GM21526 (cell line): ENCODE results near the gene COL6A1.

ENCODE experiments used
- ATAC-seq: cut with Tn5 transposase; IDR thresholded peaks from one replicate; pipeline ENCODE4 v1.9.1; 2021; ENCODE audit warnings: moderate library complexity; ENCODE audit not compliant: unreplicated experiment, low FRiP score

The COL6A1 gene

DNA sequence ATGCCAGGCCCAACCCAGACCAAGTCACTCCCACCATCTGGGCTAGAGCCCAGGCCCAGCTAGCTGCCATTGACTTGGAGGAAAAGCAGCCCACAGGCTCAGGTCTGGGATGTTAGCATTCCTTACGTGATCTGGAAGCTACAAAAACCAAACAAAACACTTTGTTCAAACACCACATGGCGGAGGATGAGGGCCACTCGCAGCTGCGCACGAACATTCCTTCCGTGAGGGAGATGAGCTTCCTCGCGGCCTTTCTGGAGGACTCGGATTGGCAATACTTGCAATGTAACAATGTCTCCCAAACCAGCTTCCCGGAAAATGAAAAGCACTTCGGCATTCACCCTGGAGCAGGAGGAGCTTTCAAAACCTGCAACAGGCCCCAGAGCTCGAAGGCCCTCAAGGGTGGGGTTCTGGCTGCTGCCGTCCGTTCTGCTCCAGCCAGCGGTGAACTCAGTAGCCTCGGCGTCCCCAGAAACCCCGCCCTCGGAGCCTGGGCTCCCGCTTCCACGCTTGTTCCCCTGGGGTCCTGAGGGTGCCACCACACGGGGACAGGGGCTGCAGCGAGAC lies 40.5 kb downstream of the COL6A1 start:
- no peak for ATAC-seq

- ATAC-seq: no peak
These were observed 41.3 kb downstream of the COL6A1 start for GRCh38 chr21:46022551-46023525.

DNA sequence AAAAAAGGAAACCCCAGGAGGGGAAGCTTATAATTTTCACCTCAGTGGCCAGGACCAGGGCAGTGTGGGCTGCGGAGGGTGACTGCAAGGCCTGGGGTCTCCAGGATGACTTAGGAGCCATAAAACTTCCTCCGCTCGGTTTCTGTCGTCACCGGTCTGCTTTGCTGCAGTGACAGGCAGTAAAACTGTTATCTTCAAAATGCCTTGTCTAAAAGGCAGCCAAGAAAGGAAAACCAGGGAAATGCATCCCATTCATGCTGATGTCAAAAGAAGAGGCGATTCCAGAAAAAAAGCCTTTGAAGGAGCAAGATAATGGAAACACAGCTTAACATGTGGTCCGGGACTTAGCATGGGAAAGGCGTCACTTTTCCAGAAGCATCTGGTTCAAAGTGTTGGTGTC lies 42.0 kb downstream of the COL6A1 start:
- no peak for ATAC-seq

GRCh38 chr21:46024141-46024540 lies 42.6 kb downstream of the COL6A1 start:
- ATAC-seq: no peak

DNA sequence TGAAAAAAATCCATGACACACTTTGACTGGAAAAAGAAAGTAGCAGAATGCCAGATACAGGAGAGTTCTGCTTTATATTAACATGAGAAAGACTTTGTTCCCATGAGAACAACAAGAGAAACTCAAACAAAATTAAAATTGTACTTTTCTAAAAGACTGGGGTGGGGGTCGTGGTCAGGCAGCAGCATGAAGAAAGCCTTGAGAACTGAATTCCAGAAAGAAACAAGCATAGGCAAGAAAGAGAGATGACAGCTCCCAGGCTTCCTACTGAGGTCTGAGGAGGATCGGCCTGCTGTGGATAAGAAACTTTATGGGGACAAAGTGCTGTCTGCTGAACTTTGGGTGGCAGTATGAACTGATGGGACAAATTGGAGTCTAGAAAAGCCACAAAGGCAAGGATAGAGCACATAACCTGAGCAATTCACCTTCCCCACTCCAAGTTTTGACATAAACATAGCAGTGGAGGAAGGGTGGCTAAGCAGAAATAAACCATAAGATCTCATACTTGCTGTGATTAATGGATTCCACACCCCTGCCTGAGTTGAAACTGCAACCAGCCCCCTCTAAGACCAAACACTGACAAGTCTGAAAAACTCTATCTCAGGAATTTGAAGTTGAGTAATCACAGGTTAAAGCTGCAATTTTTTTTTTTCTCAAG lies 43.7 kb downstream of the COL6A1 start:
- no peak for ATAC-seq

DNA sequence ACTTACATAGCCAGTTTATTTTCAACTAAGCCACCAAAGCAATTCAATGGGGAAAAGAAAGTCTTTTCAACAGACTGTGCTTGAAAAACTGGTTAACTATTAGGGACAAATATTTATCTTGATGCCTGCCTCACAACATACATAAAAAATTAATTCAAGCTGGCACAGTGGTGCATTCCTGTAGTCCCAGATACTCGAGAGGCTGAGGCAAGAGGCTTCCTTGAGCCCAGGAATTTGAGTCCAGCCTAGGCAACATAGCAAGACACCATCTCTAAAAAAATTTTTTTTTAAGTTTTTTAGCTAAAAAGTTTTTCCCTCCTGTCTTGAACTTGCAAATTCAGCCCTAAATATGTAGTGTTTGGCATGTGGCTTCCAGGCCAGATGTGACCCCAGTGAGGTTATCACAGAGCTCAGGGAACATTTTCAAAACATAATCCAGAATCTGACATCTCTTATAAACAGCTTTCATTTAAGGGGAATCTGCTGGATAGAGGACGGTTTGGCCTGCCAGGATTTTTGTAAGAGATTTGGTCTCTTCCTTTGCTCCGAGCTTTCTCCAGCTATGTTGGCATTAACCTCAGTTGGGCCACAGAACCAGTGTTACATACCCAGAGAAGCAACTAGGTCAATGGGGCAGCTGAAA lies 46.4 kb downstream of the COL6A1 start:
- no peak for ATAC-seq

DNA sequence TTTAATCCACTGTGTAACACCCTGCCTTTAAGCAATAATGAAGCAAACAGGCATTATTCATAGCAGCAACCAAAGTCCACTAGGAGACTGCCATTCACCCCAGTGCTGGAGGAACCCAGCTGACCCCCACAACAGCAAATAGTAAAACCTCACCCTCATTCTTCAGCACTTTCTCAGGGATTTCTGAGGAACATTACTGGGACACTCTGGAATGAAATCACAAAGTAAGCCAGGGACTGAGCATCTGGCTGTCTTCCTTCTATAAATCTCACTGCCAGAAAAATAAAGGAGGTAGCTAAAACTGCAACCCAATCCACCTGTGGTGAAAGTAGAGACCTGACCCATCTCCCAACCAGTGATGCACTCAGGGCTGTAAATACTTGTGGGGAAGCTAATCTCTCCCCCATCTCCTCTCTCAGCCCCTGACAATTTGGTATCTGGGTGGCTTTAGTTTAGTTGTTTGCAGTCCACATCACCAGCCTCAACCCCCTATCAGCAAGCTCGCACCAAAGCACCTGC lies 47.1 kb downstream of the COL6A1 start:
- ATAC-seq: no peak

DNA sequence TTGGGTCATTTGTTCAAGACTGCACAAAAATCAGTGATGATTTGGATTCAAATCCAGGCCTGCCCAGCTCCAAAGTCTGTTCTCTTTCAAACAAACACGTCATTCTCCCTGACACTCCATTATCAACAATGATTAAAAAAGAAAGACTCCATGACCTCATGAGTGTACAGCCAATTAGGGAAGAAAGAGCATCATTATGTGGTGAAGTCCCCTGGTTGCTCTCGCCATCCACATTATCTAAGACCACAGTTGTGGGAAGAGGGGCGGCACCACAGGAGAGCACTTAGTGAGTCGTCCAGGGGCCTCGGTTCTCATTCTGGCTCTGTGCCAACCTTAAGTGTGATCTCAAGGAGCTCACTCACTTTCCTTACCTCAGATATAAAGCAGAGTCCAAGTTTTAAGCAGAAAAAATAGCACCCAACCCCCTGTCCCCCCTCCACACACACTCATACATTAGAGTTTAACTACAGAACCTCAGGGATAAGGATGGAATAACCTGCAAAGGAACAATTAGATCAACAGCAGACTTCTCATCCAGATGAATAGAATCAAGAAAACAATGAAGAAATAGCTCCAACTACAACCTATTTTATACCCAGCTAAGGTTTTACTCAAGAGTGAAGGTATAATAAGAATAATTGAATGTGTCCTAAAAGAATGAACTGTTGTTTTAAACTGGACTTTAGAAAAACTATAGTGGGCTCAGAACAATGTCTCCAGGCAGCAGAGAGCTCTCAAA lies 47.8 kb downstream of the COL6A1 start:
- no peak for ATAC-seq

- ATAC-seq: no peak
These were observed 49.9 kb downstream of the COL6A1 start for GRCh38 chr21:46031484-46031883.

DNA sequence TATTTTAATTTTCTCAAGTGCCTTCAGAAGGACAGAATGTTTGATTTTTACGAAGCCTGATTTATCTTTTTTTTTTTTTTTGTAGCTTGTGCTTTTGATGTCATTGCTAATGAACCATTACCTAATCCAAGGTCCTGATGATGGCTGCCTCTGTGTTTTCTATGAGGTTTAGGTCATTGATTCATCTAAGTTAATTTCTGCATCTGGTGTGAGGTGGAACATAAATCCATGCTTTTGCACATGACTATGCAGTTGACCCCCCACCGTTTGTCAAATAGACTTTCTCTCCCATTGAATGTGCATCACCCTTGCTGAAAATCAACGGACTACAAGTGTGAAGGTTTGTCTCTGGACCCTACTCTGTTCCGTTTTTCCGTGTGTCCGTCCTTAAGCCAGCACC lies 50.5 kb downstream of the COL6A1 start:
- ATAC-seq: no peak

DNA sequence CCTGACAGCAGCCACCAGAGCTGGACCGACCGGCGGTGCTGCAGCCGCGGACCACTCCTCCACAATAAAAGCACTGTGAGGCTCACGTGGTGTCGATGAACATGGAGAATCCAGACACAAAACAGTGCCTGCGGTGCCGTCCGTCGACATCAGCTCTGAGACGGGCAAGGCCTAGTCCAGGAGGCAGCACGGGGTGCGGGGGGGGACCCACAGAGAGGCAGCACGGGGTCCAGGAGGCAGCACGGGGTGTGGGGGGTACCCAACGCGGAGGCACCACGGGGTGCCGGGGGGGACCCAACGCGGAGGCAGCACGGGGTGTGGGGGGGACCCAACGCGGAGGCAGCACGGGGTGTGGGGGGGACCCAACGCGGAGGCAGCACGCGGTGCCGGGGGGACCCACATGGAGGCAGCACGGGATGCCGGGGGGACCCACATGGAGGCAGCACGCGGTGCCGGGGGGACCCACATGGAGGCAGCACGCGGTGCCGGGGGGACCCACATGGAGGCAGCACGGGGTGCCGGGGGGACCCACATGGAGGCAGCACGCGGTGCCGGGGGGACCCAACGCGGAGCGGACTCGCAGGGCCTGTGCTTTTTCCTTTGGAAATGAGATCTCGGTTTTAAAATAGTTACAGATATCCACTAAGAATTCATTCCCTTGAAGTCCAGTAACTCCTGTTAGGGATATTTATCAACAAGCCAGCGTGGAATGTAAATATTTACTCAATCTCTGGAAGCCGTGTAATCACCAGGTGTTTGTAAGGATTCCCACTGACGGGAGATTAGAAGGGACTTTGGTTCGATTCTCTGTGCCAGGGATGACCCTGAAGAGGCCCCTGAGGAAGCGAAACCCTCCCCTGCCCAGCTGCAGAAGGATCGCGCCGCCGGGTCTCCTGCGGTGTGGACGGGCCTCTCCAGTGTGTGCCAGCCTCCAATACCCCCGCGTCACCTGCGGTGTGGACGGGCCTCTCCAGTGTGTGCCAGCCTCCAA lies 52.1 kb downstream of the COL6A1 start:
- no peak for ATAC-seq

DNA sequence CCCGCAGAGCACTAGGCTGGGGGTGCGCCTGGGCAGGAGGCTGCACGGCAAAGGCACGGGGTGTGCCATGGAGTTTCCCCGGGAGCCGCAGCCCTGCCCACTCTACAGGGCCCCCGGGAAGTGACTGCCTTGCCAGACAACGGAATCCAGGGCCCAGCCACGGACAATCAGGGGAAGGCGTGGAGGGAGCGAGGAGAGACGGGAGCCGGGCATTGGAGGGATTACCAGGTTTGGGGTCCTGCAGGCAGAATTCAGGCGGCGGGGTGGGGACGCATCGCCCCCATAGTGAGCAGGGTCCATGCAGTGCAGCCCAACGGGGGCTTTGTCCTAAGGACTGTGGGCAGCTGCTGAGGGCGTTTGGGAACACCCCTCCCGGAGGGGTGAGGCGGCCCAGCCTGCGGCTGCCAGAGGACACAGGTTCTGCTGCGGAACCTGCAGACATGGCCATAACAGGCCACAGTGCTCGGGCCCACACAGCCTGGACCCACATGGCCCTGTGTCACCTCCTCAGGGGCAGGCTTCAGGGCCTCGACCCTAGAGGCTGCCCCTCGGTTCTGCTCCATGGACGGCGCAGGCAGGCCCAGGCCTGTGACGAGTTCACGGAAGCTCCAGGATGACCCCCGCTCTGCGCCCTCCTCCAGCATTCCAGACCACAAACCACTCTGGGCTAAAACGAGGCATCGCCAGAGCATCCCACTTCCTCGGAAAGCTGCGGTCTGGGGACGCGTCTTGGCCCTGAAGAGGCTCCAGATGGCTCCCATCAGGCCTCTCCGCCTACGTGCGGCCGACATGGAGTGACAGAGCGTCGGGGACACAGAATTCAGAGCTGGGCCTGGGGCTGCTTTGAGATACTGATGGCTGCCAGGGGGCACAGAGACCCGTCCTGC lies 54.5 kb downstream of the COL6A1 start:
- no peak for ATAC-seq

DNA sequence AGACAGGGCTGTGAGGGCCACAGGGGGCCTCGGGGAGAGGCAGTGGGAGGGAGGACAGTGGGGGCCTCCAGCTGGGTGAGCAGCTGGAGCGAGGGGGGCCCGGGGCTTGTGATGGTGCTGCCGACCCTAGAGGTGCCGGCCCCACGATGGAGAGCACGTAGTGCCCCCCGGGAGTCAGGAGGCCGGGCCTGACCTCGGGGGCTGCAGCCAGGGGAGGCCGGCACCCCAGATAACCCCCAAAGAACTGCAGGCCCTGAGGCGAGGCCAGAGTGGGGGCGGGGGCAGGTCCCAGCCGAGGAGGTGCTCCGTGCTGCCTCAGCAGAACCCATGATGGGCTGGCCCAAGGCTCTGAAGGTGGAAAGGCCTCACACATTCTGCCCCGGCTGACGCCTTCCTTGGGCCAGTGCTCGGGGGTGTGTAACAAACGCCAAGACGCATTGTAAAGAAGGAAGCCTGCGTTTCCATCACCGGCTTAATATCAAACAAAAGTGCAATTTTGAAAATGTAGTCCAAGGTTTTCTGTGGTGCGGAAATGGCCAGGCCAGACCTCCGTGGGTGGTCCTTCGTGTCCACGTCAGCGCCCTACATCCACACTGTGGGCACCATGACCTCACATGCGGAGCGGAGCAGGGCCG lies 55.2 kb downstream of the COL6A1 start:
- no peak for ATAC-seq

DNA sequence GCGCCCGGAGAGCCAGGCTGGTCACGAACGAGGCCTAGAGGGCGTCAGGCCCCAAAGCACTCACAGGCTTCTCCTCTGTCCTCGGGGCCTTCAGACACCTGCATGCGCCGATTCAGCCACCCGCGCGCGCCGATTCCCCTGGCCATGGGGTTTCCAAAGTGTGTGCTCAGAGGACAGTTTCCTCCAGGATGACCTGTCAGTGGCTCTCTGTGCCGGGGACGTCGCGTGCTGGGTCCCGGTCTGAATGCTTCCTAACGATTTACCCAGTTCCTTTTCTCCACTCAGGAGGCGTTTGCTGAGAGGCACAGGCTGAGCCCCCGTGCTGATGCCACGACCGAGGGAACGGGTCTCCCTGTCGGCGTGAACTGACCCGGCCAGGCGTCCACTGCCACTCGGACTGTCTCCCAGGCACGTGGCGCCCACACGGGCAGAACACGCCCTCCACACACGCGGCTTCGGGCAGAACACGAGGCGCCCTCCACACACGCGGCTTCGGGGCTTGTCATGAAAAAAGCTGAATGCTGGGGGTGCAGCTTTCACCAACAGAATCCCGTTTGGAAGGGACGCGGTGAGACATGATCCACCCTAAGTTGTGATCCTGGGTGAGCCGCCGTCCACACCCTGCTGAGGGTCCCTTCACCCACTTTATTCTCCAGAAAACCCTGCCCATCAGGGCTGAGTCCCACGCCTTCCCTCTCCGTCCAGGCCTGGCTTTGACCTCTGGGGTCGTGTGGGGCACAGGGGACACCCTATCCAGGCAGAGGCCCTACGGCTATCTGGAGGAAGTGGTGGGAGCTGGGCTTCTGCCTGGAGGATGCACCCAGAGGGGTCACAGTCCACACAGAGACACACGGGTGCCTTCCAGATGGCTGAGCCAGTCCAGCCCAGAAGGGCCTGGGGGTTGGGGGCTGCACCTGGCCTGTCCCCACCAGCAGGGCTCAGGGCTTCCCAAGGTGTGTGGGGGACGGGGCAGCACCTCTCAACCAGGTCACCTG lies 56.1 kb downstream of the COL6A1 start:
- ATAC-seq: no peak

- no peak for ATAC-seq
These were observed 56.8 kb downstream of the COL6A1 start for GRCh38 chr21:46038341-46038829.

GRCh38 chr21:46038871-46039397 lies 57.4 kb downstream of the COL6A1 start:
- ATAC-seq: no peak
